A549 (cell line): Measurements from ENCODE around the gene PPP1R9A. TPM values are rescaled to one million over a fixed set of nuclear protein-coding genes. Genes with fewer than 3 reads are reported as not detected.
A peak's percentile ranks its signal among the peaks of the same experiment; 100 is the strongest.

Experiments
- ATAC-seq, 2 experiments: fragments of 200-7000 bp in 1 of 2; fragments of >200 bp in 1 of 2; cut with Nextera tagmentation in 1 of 2; cut with Tn5 transposase in 1 of 2; 3 replicates each; pipeline versions ENCODE4 v1.8.0 to v1.9.1; 2018 to 2020; ENCODE audit warnings: mild to moderate bottlenecking in 1 of 2, moderate library complexity in 1 of 2
- CTCF ChIA-PET: fragments of 300-600 bp; sonication (Branson Sonifier 250); formaldehyde crosslinking; extraction: SDS; loops from one replicate; lab custom pipeline; 2021; ENCODE audit warnings: antibody characterized with exemption, inconsistent platforms; lab: Yijun Ruan, JAX
- POLR2A ChIA-PET: fragments of 350-600 bp; formaldehyde crosslinking; extraction: SDS; loops from one replicate; lab custom pipeline; 2021; ENCODE audit warnings: antibody characterized with exemption, inconsistent platforms; lab: Yijun Ruan, JAX
- DNase-seq, 2 experiments: peaks; one replicate each; pipeline versions ENCODE4 v3.0.0 to v3.0.0-alpha.2; 2011 to 2016; ENCODE audit warnings: low read depth in 1 of 2, low spot score in 1 of 2
- FAIRE-seq: peaks from 2 replicates; lab custom pipeline; 2011; peaks lifted over from hg19 to GRCh38; lab: Jason Lieb, UNC
- H3K27ac ChIP-seq, 2 experiments: fragments of >200 bp; sonication (Bioruptor Twin); formaldehyde crosslinking; 3 replicates each; pipeline ENCODE4 v1.5.1; 2016 to 2017
- H3K4me1 ChIP-seq: fragments of >200 bp; sonication (Bioruptor Twin); formaldehyde crosslinking; 3 replicates; pipeline ENCODE4 v1.6.1; 2016
- H3K4me2 ChIP-seq: fragments of >200 bp; sonication (Bioruptor Twin); formaldehyde crosslinking; 3 replicates; pipeline ENCODE4 v1.6.1; 2016
- H3K4me3 ChIP-seq: fragments of >200 bp; sonication (Bioruptor Twin); formaldehyde crosslinking; 3 replicates; pipeline ENCODE4 v1.5.1; 2016
- H3K9me3 ChIP-seq: fragments of >200 bp; sonication (Bioruptor Twin); formaldehyde crosslinking; 3 replicates; pipeline ENCODE4 v1.6.1; 2016
- CTCF ChIP-seq: fragments of >200 bp; sonication (Bioruptor Twin); formaldehyde crosslinking; IDR thresholded peaks from 3 replicates; pipeline ENCODE4 v1.5.1; 2016
- E2F6 ChIP-seq: IDR thresholded peaks from 2 replicates; pipeline ENCODE4 v1.6.1; 2012; ENCODE audit warnings: low read depth, borderline replicate concordance
- FOSB ChIP-seq: fragments of 250-450 bp; sonication (Bioruptor Pico); IDR thresholded peaks from 2 replicates; pipeline ENCODE4 v1.5.0; 2020; ENCODE audit warnings: mild to moderate bottlenecking, moderate library complexity
- HMGXB4 ChIP-seq: fragments of 250-450 bp; sonication (Bioruptor Pico); IDR thresholded peaks from 2 replicates; pipeline ENCODE4 v1.5.0; 2021; ENCODE audit warnings: mild to moderate bottlenecking, moderate library complexity, borderline replicate concordance
- HOXB13 ChIP-seq: fragments of 250-450 bp; sonication (Bioruptor Pico); IDR thresholded peaks from 2 replicates; pipeline ENCODE4 v1.5.0; 2020; ENCODE audit warnings: low read depth, mild to moderate bottlenecking, moderate library complexity
- HOXB5 ChIP-seq: fragments of 250-450 bp; sonication (Bioruptor Pico); IDR thresholded peaks from 2 replicates; pipeline ENCODE4 v1.5.0; 2020; ENCODE audit warnings: mild to moderate bottlenecking, moderate library complexity
- JUN ChIP-seq, 2 experiments: fragments of >200 bp; sonication (Bioruptor Twin); formaldehyde crosslinking; IDR thresholded peaks; 2 replicates in 1 of 2; 3 replicates in 1 of 2; pipeline ENCODE4 v1.6.1; 2016 to 2017
- KDM5A ChIP-seq: fragments of 200-600 bp; sonication (generic); IDR thresholded peaks from 2 replicates; pipeline ENCODE4 v1.6.1; 2016; ENCODE audit warnings: antibody characterized with exemption, mild to moderate bottlenecking
- MAZ ChIP-seq: fragments of 150-350 bp; IDR thresholded peaks from 2 replicates; pipeline ENCODE4 v1.6.1; 2014; ENCODE audit warnings: antibody characterized with exemption, low read depth, low read length, borderline replicate concordance
- MYC ChIP-seq: IDR thresholded peaks from 2 replicates; pipeline ENCODE4 v1.6.1; 2012; ENCODE audit warnings: mild to moderate bottlenecking, inconsistent platforms, low read length, improper control_type of control experiment, borderline replicate concordance
- NPAS2 ChIP-seq: fragments of 250-450 bp; sonication (Bioruptor Pico); IDR thresholded peaks from 2 replicates; pipeline ENCODE4 v1.8.0; 2022; ENCODE audit warnings: mild to moderate bottlenecking, moderate library complexity, borderline replicate concordance
- PHF8 ChIP-seq: fragments of 200-600 bp; sonication (generic); IDR thresholded peaks from 2 replicates; pipeline ENCODE4 v1.6.1; 2016; ENCODE audit warnings: low read depth, mild to moderate bottlenecking, antibody characterized with exemption, moderate library complexity, borderline replicate concordance
- POLR2A ChIP-seq: IDR thresholded peaks from 2 replicates; pipeline ENCODE4 v1.6.1; 2012; ENCODE audit warnings: mild to moderate bottlenecking, low read length
- POLR2AphosphoS2 ChIP-seq: conservative IDR thresholded peaks from 2 replicates; pipeline ENCODE4 v1.6.1; 2012; ENCODE audit warnings: low read length, improper control_type of control experiment, inconsistent platforms
- RAD21 ChIP-seq, 2 experiments: fragments of >200 bp in 1 of 2; sonication (Bioruptor Twin) in 1 of 2; formaldehyde crosslinking in 1 of 2; IDR thresholded peaks in 1 of 2; conservative IDR thresholded peaks in 1 of 2; 2 replicates in 1 of 2; 3 replicates in 1 of 2; pipeline ENCODE4 v1.6.1; 2012 to 2018; ENCODE audit warnings: inconsistent platforms in 1 of 2
- RNF2 ChIP-seq: fragments of 200-600 bp; sonication (generic); IDR thresholded peaks from 2 replicates; pipeline ENCODE4 v1.6.1; 2016; ENCODE audit warnings: low read depth, mild to moderate bottlenecking, antibody characterized with exemption, moderate library complexity, borderline replicate concordance
- SMC3 ChIP-seq: fragments of >200 bp; sonication (Bioruptor Twin); formaldehyde crosslinking; IDR thresholded peaks from 3 replicates; pipeline ENCODE4 v1.6.1; 2018; ENCODE audit warnings: inconsistent platforms
- USF2 ChIP-seq: fragments of 450-650 bp; IDR thresholded peaks from 2 replicates; pipeline ENCODE4 v1.6.1; 2014; ENCODE audit warnings: antibody characterized with exemption
- ZC3H11A ChIP-seq: fragments of 450-650 bp; IDR thresholded peaks from 2 replicates; pipeline ENCODE4 v1.6.1; 2014; ENCODE audit warnings: antibody characterized with exemption, mild to moderate bottlenecking
- WGBS: methylation state at CpG from one replicate; pipeline ENCODE4 v1.1.6; 2017; ENCODE audit errors: missing lambda C conversion rate; 5-methylcytosine and 5-hydroxymethylcytosine counted together
- polyA minus RNA-seq: library from RNA; depleted of rRNA, polyadenylated mRNA; stranded (reverse); fragments of >200 nt; gene quantifications from 2 replicates; pipeline ENCODE4 v1.2.3, GENCODE V29; 2011; rRNA and poly(A)+ RNA removed
- polyA plus RNA-seq, 4 experiments: library from polyadenylated mRNA; depleted of rRNA in 3 of 4; stranded (reverse); fragments of >200 nt; fragmentation: RNase III in 1 of 4; extraction: RNeasy Plus Mini Kit Qiagen cat#74134 plus additional on column Dnase treatment in 1 of 4; gene quantifications; 2 replicates in 3 of 4; 3 replicates in 1 of 4; pipeline ENCODE4 v1.2.3, GENCODE V29; 2011 to 2017

PPP1R9A gene
- polyA plus RNA-seq (2011; rRNA removed), result 15.5 and 18.7 TPM in 2 replicates
- polyA plus RNA-seq (2012; cell fraction: cytosol; rRNA removed), result 1.0 TPM in 2 replicates
- 3.5 and 4.8 TPM in 2 replicates for polyA plus RNA-seq (2012; cell fraction: nucleus; rRNA removed)
- polyA plus RNA-seq (2017; fragmentation: RNase III; extraction: RNeasy Plus Mini Kit Qiagen cat#74134 plus additional on column Dnase treatment), result 4.9 to 5.8 TPM (median 5.0 TPM) in 3 replicates
- 25.0 TPM in 2 replicates for polyA minus RNA-seq

GRCh38 chr7:94907026-94907810 lies at the start of gene PPP1R9A:
TSS of gene PPP1R9A (plus strand) at chr7:94907594. CDS start at chr7:94910114, 2,520 bp downstream.
- Histone ChIP-seq H3K27ac (peak within 1 kb of the TSS; percentile 98 to 99), H3K9me3 (no peaks in the 10 kb centered on the region), H3K4me1 (peaks cover 15% of the 10 kb centered on the region; the same call in 2 of the 3 replicates), H3K4me3 (peak within 1 kb of the TSS; percentile 86), H3K4me2 (peak within 1 kb of the TSS; percentile 76)
- ATAC-seq, result peak; percentile 92 to 95
- peak; percentile 72 to 78 for DNase-seq
- POLR2A ChIA-PET, result no interaction called here
- no peak for FAIRE-seq
- TF ChIP-seq SMC3, result peak; percentile 57
- no peak for TF ChIP-seq ZC3H11A
- TF ChIP-seq HOXB13 (CRISPR knock-in tag), result 0 out of 2 replicates have a peak, but pooled peaks have one; percentile 42
- 0 out of 2 replicates have a peak, but pooled peaks have one; percentile 41 for TF ChIP-seq E2F6
- no peak for TF ChIP-seq FOSB (CRISPR knock-in tag)
- no peak for TF ChIP-seq POLR2AphosphoS2
- peak; percentile 52 to 60 for TF ChIP-seq RAD21 (conservative IDR thresholded peaks at IDR 0.05 in 1 of 2, IDR thresholded peaks at IDR 0.05 in 1 of 2)
- TF ChIP-seq NPAS2 (CRISPR knock-in tag), result no peak; the same call in 1 of the 2 replicates
- 0 out of 2 replicates have a peak, but pooled peaks have one; percentile 15 for TF ChIP-seq HOXB5 (CRISPR knock-in tag)
- no peak for TF ChIP-seq KDM5A
- TF ChIP-seq RNF2, result peak; percentile 37; the same call in 1 of the 2 replicates
- TF ChIP-seq PHF8, result peak; percentile 67
- peak; percentile 50 for TF ChIP-seq CTCF
- peak; percentile 91 for TF ChIP-seq HMGXB4 (CRISPR knock-in tag)
- TF ChIP-seq MYC, result 0 out of 2 replicates have a peak, but pooled peaks have one; percentile 43
- peak; percentile 52 to 58; a peak in 2 of 5 replicates for TF ChIP-seq JUN (IDR thresholded peaks at IDR 0.05)
- TF ChIP-seq MAZ, result 0 out of 2 replicates have a peak, but pooled peaks have one; percentile 17
- TF ChIP-seq USF2, result no peak
- TF ChIP-seq POLR2A, result 0 out of 2 replicates have a peak, but pooled peaks have one; percentile 29
- WGBS, result 17% methylated on average over 22 of the region's 36 CpGs
- CTCF ChIA-PET, result no interaction called here
